ENCODE measurements around the gene NSMF. TPM values are rescaled to one million over a fixed set of nuclear protein-coding genes. Genes with fewer than 3 reads are reported as not detected.

NSMF gene
- total and polyA plus RNA-seq, 2 experiments from 2014 or later = 20.3 to 103 TPM

- Histone ChIP-seq H3K36me3 (ENCODE audit: insufficient read depth) (peaks cover 6% of the 10 kb centered on the region; the same call in 1 of the 2 replicates), H3K27me3 (ENCODE audit: insufficient read depth) (no peaks in the 10 kb centered on the region), H3K79me2 (replicated peaks; ENCODE audit: insufficient read depth) (no peaks in the 10 kb centered on the region), H2AFZ (no peak overlapping the region), H3F3A (replicated peaks; ENCODE audit: low read depth) (0 out of 2 replicates have a peak, but pooled peaks cover 3% of the 10 kb centered on the region), H3K4me3 (peak overlapping the region; percentile 65), H3K27ac (ENCODE audit: low read depth) (no peak overlapping the region), H3K9me2 (ENCODE audit: insufficient read depth) (no peaks in the 10 kb centered on the region), H4K20me1 (replicated peaks; ENCODE audit: insufficient read depth) (no peaks in the 10 kb centered on the region; the same call in 1 of the 2 replicates), H3K4me1 (ENCODE audit: insufficient read depth) (peaks cover 6% of the 10 kb centered on the region; the same call in 1 of the 2 replicates), H3K4me2 (peak overlapping the region; percentile 90)
- TF ChIP-seq, protein P1, sequence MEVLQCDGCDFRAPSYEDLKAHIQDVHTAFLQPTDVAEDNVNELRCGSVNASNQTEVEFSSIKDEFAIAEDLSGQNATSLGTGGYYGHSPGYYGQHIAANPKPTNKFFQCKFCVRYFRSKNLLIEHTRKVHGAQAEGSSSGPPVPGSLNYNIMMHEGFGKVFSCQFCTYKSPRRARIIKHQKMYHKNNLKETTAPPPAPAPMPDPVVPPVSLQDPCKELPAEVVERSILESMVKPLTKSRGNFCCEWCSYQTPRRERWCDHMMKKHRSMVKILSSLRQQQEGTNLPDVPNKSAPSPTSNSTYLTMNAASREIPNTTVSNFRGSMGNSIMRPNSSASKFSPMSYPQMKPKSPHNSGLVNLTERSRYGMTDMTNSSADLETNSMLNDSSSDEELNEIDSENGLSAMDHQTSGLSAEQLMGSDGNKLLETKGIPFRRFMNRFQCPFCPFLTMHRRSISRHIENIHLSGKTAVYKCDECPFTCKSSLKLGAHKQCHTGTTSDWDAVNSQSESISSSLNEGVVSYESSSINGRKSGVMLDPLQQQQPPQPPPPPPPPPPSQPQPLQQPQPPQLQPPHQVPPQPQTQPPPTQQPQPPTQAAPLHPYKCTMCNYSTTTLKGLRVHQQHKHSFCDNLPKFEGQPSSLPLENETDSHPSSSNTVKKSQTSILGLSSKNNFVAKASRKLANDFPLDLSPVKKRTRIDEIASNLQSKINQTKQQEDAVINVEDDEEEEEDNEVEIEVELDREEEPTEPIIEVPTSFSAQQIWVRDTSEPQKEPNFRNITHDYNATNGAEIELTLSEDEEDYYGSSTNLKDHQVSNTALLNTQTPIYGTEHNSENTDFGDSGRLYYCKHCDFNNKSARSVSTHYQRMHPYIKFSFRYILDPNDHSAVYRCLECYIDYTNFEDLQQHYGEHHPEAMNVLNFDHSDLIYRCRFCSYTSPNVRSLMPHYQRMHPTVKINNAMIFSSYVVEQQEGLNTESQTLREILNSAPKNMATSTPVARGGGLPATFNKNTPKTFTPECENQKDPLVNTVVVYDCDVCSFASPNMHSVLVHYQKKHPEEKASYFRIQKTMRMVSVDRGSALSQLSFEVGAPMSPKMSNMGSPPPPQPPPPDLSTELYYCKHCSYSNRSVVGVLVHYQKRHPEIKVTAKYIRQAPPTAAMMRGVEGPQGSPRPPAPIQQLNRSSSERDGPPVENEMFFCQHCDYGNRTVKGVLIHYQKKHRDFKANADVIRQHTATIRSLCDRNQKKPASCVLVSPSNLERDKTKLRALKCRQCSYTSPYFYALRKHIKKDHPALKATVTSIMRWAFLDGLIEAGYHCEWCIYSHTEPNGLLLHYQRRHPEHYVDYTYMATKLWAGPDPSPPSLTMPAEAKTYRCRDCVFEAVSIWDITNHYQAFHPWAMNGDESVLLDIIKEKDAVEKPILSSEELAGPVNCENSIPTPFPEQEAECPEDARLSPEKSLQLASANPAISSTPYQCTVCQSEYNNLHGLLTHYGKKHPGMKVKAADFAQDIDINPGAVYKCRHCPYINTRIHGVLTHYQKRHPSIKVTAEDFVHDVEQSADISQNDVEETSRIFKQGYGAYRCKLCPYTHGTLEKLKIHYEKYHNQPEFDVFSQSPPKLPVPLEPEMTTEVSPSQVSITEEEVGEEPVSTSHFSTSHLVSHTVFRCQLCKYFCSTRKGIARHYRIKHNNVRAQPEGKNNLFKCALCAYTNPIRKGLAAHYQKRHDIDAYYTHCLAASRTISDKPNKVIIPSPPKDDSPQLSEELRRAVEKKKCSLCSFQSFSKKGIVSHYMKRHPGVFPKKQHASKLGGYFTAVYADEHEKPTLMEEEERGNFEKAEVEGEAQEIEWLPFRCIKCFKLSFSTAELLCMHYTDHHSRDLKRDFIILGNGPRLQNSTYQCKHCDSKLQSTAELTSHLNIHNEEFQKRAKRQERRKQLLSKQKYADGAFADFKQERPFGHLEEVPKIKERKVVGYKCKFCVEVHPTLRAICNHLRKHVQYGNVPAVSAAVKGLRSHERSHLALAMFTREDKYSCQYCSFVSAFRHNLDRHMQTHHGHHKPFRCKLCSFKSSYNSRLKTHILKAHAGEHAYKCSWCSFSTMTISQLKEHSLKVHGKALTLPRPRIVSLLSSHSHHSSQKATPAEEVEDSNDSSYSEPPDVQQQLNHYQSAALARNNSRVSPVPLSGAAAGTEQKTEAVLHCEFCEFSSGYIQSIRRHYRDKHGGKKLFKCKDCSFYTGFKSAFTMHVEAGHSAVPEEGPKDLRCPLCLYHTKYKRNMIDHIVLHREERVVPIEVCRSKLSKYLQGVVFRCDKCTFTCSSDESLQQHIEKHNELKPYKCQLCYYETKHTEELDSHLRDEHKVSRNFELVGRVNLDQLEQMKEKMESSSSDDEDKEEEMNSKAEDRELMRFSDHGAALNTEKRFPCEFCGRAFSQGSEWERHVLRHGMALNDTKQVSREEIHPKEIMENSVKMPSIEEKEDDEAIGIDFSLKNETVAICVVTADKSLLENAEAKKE (CRISPR knock-in tag; IDR thresholded peaks at IDR 0.05) = no peak
- TF ChIP-seq ZNF114 (CRISPR knock-in tag; IDR thresholded peaks at IDR 0.05) = no peak
- TF ChIP-seq, protein P2, sequence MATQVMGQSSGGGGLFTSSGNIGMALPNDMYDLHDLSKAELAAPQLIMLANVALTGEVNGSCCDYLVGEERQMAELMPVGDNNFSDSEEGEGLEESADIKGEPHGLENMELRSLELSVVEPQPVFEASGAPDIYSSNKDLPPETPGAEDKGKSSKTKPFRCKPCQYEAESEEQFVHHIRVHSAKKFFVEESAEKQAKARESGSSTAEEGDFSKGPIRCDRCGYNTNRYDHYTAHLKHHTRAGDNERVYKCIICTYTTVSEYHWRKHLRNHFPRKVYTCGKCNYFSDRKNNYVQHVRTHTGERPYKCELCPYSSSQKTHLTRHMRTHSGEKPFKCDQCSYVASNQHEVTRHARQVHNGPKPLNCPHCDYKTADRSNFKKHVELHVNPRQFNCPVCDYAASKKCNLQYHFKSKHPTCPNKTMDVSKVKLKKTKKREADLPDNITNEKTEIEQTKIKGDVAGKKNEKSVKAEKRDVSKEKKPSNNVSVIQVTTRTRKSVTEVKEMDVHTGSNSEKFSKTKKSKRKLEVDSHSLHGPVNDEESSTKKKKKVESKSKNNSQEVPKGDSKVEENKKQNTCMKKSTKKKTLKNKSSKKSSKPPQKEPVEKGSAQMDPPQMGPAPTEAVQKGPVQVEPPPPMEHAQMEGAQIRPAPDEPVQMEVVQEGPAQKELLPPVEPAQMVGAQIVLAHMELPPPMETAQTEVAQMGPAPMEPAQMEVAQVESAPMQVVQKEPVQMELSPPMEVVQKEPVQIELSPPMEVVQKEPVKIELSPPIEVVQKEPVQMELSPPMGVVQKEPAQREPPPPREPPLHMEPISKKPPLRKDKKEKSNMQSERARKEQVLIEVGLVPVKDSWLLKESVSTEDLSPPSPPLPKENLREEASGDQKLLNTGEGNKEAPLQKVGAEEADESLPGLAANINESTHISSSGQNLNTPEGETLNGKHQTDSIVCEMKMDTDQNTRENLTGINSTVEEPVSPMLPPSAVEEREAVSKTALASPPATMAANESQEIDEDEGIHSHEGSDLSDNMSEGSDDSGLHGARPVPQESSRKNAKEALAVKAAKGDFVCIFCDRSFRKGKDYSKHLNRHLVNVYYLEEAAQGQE (IDR thresholded peaks at IDR 0.05; ENCODE audit: unreplicated experiment) = no peak
- TF ChIP-seq ZNF331 (CRISPR knock-in tag; IDR thresholded peaks at IDR 0.05; ENCODE audit: low read depth) = no peak
- no peak for TF ChIP-seq CTCF (conservative IDR thresholded peaks at IDR 0.05; ENCODE audit: low read depth in 2 of 2)
- TF ChIP-seq JUNB (IDR thresholded peaks at IDR 0.05; ENCODE audit: unreplicated experiment) = no peak
- TF ChIP-seq POLR2AphosphoS5 (IDR thresholded peaks at IDR 0.05; ENCODE audit: low read depth) = no peak; the same call in none of the 2 replicates
- no peak for TF ChIP-seq CREB1 (CRISPR knock-in tag; IDR thresholded peaks at IDR 0.05; ENCODE audit: low read depth)
- TF ChIP-seq, protein P3, sequence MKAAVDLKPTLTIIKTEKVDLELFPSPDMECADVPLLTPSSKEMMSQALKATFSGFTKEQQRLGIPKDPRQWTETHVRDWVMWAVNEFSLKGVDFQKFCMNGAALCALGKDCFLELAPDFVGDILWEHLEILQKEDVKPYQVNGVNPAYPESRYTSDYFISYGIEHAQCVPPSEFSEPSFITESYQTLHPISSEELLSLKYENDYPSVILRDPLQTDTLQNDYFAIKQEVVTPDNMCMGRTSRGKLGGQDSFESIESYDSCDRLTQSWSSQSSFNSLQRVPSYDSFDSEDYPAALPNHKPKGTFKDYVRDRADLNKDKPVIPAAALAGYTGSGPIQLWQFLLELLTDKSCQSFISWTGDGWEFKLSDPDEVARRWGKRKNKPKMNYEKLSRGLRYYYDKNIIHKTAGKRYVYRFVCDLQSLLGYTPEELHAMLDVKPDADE (IDR thresholded peaks at IDR 0.05) = no peak
- H3K4me1 Mint-ChIP-seq = peaks cover 6% of the 10 kb centered on the region; the same call in 1 of the 3 replicates
- peak overlapping the region; percentile 76 for H3K4me3 Mint-ChIP-seq
- H3K9me3 Mint-ChIP-seq = no peaks in the 10 kb centered on the region
- DNase-seq (ENCODE audit: low spot score) = peak; percentile 96
- peaks cover 6% of the 10 kb centered on the region; the same call in 2 of the 3 replicates for H3K36me3 Mint-ChIP-seq (ENCODE audit: low read depth)
- H3K27me3 Mint-ChIP-seq (ENCODE audit: insufficient read depth, low read depth, poor library complexity) = peaks cover 6% of the 10 kb centered on the region
- no peak overlapping the region for H3K27ac Mint-ChIP-seq
- peak; percentile 89 for ATAC-seq
These were observed 5.5 kb downstream of the NSMF start for GRCh38 chr9:137453643-137454081.
